Mammary epithelial cell (primary cell): ENCODE results near the gene EPHA1.

ENCODE experiments used
- CTCF ChIP-seq, 2 donors: IDR thresholded peaks in 1 of 2; conservative IDR thresholded peaks in 1 of 2; 2 replicates each; pipeline ENCODE4 v1.5.1; 2011 to 2012; ENCODE audit warnings: inconsistent platforms in 2 of 2, low read length in 2 of 2, mild to moderate bottlenecking in 2 of 2, control low read depth in 1 of 2, low read depth in 1 of 2; ENCODE audit not compliant: insufficient read depth in 1 of 2; ENCODE audit errors: extremely low read depth in 1 of 2
- EZH2 ChIP-seq: IDR thresholded peaks from 2 replicates; pipeline ENCODE4 v1.6.1; 2012; ENCODE audit warnings: low read length, inconsistent platforms, borderline replicate concordance

- TF ChIP-seq CTCF (conservative IDR thresholded peaks at IDR 0.05 in 1 of 2, IDR thresholded peaks at IDR 0.05 in 1 of 2; ENCODE audit: extremely low read depth in 1 of 2, insufficient read depth in 1 of 2, low read depth in 1 of 2, low read length in 2 of 2) (no peak), EZH2 (no peak)
Measured at GRCh38 chr7:143351060-143351459, 57.6 kb downstream of the EPHA1 start.
